WTC11 (cell line): ENCODE measurements around the gene GPR17. TPM values are rescaled to one million over a fixed set of nuclear protein-coding genes. Genes with fewer than 3 reads are reported as not detected.

ENCODE experiments used
- ATAC-seq: fragments of 200-7000 bp; cut with Tn5 transposase; 2 replicates; pipeline ENCODE4 v1.10.0; 2021; ENCODE audit warnings: mild to moderate bottlenecking, moderate library complexity
- CTCF ChIA-PET: fragments of 300-600 bp; sonication (Branson Sonifier 250); formaldehyde crosslinking; loops from one replicate; lab custom pipeline; 2021; ENCODE audit warnings: antibody characterized with exemption; lab: Charles Lee
- POLR2A ChIA-PET: fragments of 350-600 bp; sonication (Branson Sonifier 250); formaldehyde crosslinking; loops from one replicate; lab custom pipeline; 2021; ENCODE audit warnings: antibody characterized with exemption; lab: Charles Lee
- DNase-seq: peaks from one replicate; pipeline ENCODE4 v3.0.0; 2021; ENCODE audit warnings: low spot score
- H3K27ac Mint-ChIP-seq: 2 replicates; pipeline ENCODE4 v1.8.0; 2021; ENCODE audit warnings: mixed read lengths
- H3K27me3 Mint-ChIP-seq: 2 replicates; pipeline ENCODE4 v1.8.0; 2021; ENCODE audit warnings: low read depth, mild to moderate bottlenecking, moderate library complexity, mixed read lengths
- H3K36me3 Mint-ChIP-seq: 2 replicates; pipeline ENCODE4 v1.8.0; 2021; ENCODE audit warnings: mixed read lengths
- H3K4me1 Mint-ChIP-seq: 2 replicates; pipeline ENCODE4 v1.8.0; 2022; ENCODE audit warnings: mixed read lengths
- H3K4me3 Mint-ChIP-seq: 2 replicates; pipeline ENCODE4 v1.8.0; 2021; ENCODE audit warnings: mild to moderate bottlenecking, moderate library complexity, mixed read lengths
- H3K9me3 Mint-ChIP-seq: 2 replicates; pipeline ENCODE4 v1.8.0; 2021; ENCODE audit warnings: mixed read lengths
- AFF4 ChIP-seq: sonication (generic); formaldehyde crosslinking; IDR thresholded peaks from 2 replicates; pipeline ENCODE4 v1.8.1; 2023; ENCODE audit warnings: mild to moderate bottlenecking, missing genetic modification reagents, borderline replicate concordance
- E2F5 ChIP-seq: sonication (generic); formaldehyde crosslinking; IDR thresholded peaks from 2 replicates; pipeline ENCODE4 v1.8.1; 2022; ENCODE audit warnings: mild to moderate bottlenecking, moderate library complexity, missing genetic modification reagents
- ELF4 ChIP-seq: sonication (generic); formaldehyde crosslinking; IDR thresholded peaks from 2 replicates; pipeline ENCODE4 v1.8.1; 2022; ENCODE audit warnings: low read depth, mild to moderate bottlenecking, moderate library complexity, missing genetic modification reagents
- EMX1 ChIP-seq: fragments of 250-450 bp; sonication (Bioruptor Pico); IDR thresholded peaks from 2 replicates; pipeline ENCODE4 v1.8.0; 2021; ENCODE audit warnings: mild to moderate bottlenecking
- ERG ChIP-seq: fragments of 250-450 bp; sonication (Bioruptor Pico); IDR thresholded peaks from 2 replicates; pipeline ENCODE4 v1.8.0; 2021; ENCODE audit warnings: mild to moderate bottlenecking
- FOXK1 ChIP-seq: sonication (generic); formaldehyde crosslinking; IDR thresholded peaks from 2 replicates; pipeline ENCODE4 v1.8.0; 2022; ENCODE audit warnings: mild to moderate bottlenecking, moderate library complexity, missing genetic modification reagents
- HMGXB4 ChIP-seq: sonication (generic); formaldehyde crosslinking; IDR thresholded peaks from 2 replicates; pipeline ENCODE4 v1.8.1; 2023; ENCODE audit warnings: mild to moderate bottlenecking, moderate library complexity, missing genetic modification reagents
- NFYB ChIP-seq: sonication (generic); formaldehyde crosslinking; conservative IDR thresholded peaks from 2 replicates; pipeline ENCODE4 v1.8.0; 2022; ENCODE audit warnings: low read depth, missing genetic modification reagents
- RORB ChIP-seq: fragments of 250-450 bp; sonication (Bioruptor Pico); IDR thresholded peaks from 2 replicates; pipeline ENCODE4 v1.9.0; 2021; ENCODE audit warnings: mild to moderate bottlenecking
- USF2 ChIP-seq: sonication (generic); formaldehyde crosslinking; IDR thresholded peaks from 2 replicates; pipeline ENCODE4 v1.8.1; 2023; ENCODE audit warnings: mild to moderate bottlenecking, missing genetic modification reagents, moderate library complexity
- ZNF671 ChIP-seq: fragments of 250-450 bp; sonication (Bioruptor Pico); IDR thresholded peaks from 2 replicates; pipeline ENCODE4 v1.8.0; 2021; ENCODE audit warnings: mild to moderate bottlenecking
- total RNA-seq: library from RNA; stranded (reverse); gene quantifications from 3 replicates; pipeline ENCODE4 v1.2.3, GENCODE V29; 2021

Gene GPR17
- total RNA-seq, 1 experiment from 2014 or later, result not detected

- TF ChIP-seq NFYB (CRISPR knock-in tag), result no peak
- no peak for TF ChIP-seq EMX1
These were observed 35.4 kb upstream of the GPR17 start (continued) for GRCh38 chr2:127610561-127610960.

GRCh38 chr2:127611076-127611925 is 34.7 kb upstream of the GPR17 start:
- H3K4me1 Mint-ChIP-seq, result no peaks in the 10 kb centered on the region
- H3K27me3 Mint-ChIP-seq, result no peaks in the 10 kb centered on the region
- TF ChIP-seq FOXK1 (CRISPR knock-in tag) (no peak), EMX1 (no peak)
- DNase-seq, result no peak
- no peak overlapping the region for H3K4me3 Mint-ChIP-seq
- peaks cover 21% of the 10 kb centered on the region for H3K9me3 Mint-ChIP-seq
- ATAC-seq, result no peak
- POLR2A ChIA-PET, result interaction anchor here (1.1 kb wide), 1 partner anchor 37 kb away, joined by 3 read pairs; no protein-coding TSS in a partner anchor
- no peak overlapping the region for H3K27ac Mint-ChIP-seq
- CTCF ChIA-PET, result interaction anchor here (1.2 to 2.2 kb wide), 3 partner anchors 12 to 20 kb away, joined by 3 to 12 read pairs (median 7); no protein-coding TSS in a partner anchor
- peaks cover 4% of the 10 kb centered on the region; the same call in 1 of the 2 replicates for H3K36me3 Mint-ChIP-seq

- Mint-ChIP-seq H3K4me3 (no peak overlapping the region), H3K27me3 (no peaks in the 10 kb centered on the region), H3K4me1 (no peaks in the 10 kb centered on the region), H3K9me3 (peaks cover 21% of the 10 kb centered on the region), H3K36me3 (peaks cover 4% of the 10 kb centered on the region; the same call in 1 of the 2 replicates), H3K27ac (no peak overlapping the region)
- POLR2A ChIA-PET, result no interaction called here
- TF ChIP-seq RORB (CRISPR knock-in tag), result no peak
- TF ChIP-seq ERG, result no peak
- no peak for TF ChIP-seq HMGXB4
- no peak for TF ChIP-seq ELF4 (CRISPR knock-in tag)
- no peak for TF ChIP-seq USF2
- no peak for TF ChIP-seq ZNF671 (CRISPR knock-in tag)
- TF ChIP-seq AFF4, result no peak
- TF ChIP-seq E2F5, result no peak
- DNase-seq (no peak), ATAC-seq (no peak)
- CTCF ChIA-PET, result interaction anchor here (1.4 kb wide), 1 partner anchor 21 kb away, joined by 7 read pairs; no protein-coding TSS in a partner anchor
These were observed 33.7 kb upstream of the GPR17 start for GRCh38 chr2:127612111-127612822.
